Skeletal muscle satellite cell (primary cell): Measurements from ENCODE around the gene SEMA6D.

ENCODE experiments used
- H3K27me3 ChIP-seq: 2 replicates; pipeline ENCODE4 v1.7.0; 2013; ENCODE audit warnings: low read length; ENCODE audit not compliant: control insufficient read depth, insufficient read depth
- H3K36me3 ChIP-seq: 2 replicates; pipeline ENCODE4 v1.7.0; 2013; ENCODE audit warnings: mild to moderate bottlenecking, control low read depth, low read length; ENCODE audit not compliant: insufficient read depth
- H3K4me1 ChIP-seq: 2 replicates; pipeline ENCODE4 v1.7.0; 2013; ENCODE audit warnings: low read length; ENCODE audit not compliant: control insufficient read depth, insufficient read depth
- H3K4me2 ChIP-seq: 2 replicates; pipeline ENCODE4 v1.7.0; 2013; ENCODE audit warnings: mild to moderate bottlenecking, low read length
- H3K4me3 ChIP-seq: 2 replicates; pipeline ENCODE4 v1.7.0; 2013; ENCODE audit warnings: low read length
- H3K9ac ChIP-seq: 2 replicates; pipeline ENCODE4 v1.7.0; 2013; ENCODE audit warnings: mild to moderate bottlenecking, low read depth, low read length, moderate library complexity
- H3K9me3 ChIP-seq: replicated peaks from 2 replicates; pipeline ENCODE4 v1.7.0; 2013; ENCODE audit warnings: mild to moderate bottlenecking, control low read depth, low read length

Gene SEMA6D

GRCh38 chr15:47719730-47720129 is 2.4 kb downstream of the SEMA6D start:
- Histone ChIP-seq H3K27me3 (peaks cover 26% of the 10 kb centered on the region), H3K36me3 (no peaks in the 10 kb centered on the region), H3K4me3 (no peak overlapping the region), H3K4me1 (peaks cover 14% of the 10 kb centered on the region), H3K4me2 (no peak overlapping the region), H3K9me3 (no peaks in the 10 kb centered on the region), H3K9ac (no peak overlapping the region)

GRCh38 chr15:47720555-47720954 is 3.2 kb downstream of the SEMA6D start:
- Histone ChIP-seq H3K4me1 (peaks cover 14% of the 10 kb centered on the region), H3K9me3 (no peaks in the 10 kb centered on the region), H3K27me3 (peaks cover 17% of the 10 kb centered on the region), H3K9ac (no peak overlapping the region), H3K36me3 (no peaks in the 10 kb centered on the region), H3K4me3 (no peak overlapping the region), H3K4me2 (no peak overlapping the region)

- no peak overlapping the region for H3K9ac ChIP-seq
- H3K36me3 ChIP-seq = no peaks in the 10 kb centered on the region
- H3K27me3 ChIP-seq = peaks cover 7% of the 10 kb centered on the region
- no peak overlapping the region for H3K4me2 ChIP-seq
- no peak overlapping the region for H3K4me3 ChIP-seq
- peaks cover 3% of the 10 kb centered on the region for H3K4me1 ChIP-seq
- H3K9me3 ChIP-seq = no peaks in the 10 kb centered on the region
Observed at GRCh38 chr15:47721676-47722075, 4.4 kb downstream of the SEMA6D start.

- Histone ChIP-seq H3K9me3 (no peaks in the 10 kb centered on the region), H3K36me3 (no peaks in the 10 kb centered on the region), H3K4me1 (no peaks in the 10 kb centered on the region), H3K4me2 (no peak overlapping the region), H3K9ac (no peak overlapping the region), H3K4me3 (no peak overlapping the region), H3K27me3 (peaks cover 4% of the 10 kb centered on the region)
Observed at GRCh38 chr15:47724346-47724745, 7.0 kb downstream of the SEMA6D start.

- no peaks in the 10 kb centered on the region for H3K9me3 ChIP-seq
- no peak overlapping the region for H3K9ac ChIP-seq
- no peak overlapping the region for H3K4me2 ChIP-seq
- H3K4me1 ChIP-seq = no peaks in the 10 kb centered on the region
- peaks cover 3% of the 10 kb centered on the region for H3K27me3 ChIP-seq
- H3K4me3 ChIP-seq = no peak overlapping the region
- no peaks in the 10 kb centered on the region for H3K36me3 ChIP-seq
Observed at GRCh38 chr15:47725051-47725450, 7.7 kb downstream of the SEMA6D start.

GRCh38 chr15:47725906-47726305 is 8.6 kb downstream of the SEMA6D start:
- Histone ChIP-seq H3K36me3 (no peaks in the 10 kb centered on the region), H3K9me3 (no peaks in the 10 kb centered on the region), H3K4me3 (no peak overlapping the region), H3K4me2 (no peak overlapping the region), H3K9ac (no peak overlapping the region), H3K27me3 (peaks cover 3% of the 10 kb centered on the region), H3K4me1 (no peaks in the 10 kb centered on the region)

- H3K36me3 ChIP-seq = no peaks in the 10 kb centered on the region
- no peak overlapping the region for H3K4me3 ChIP-seq
- no peaks in the 10 kb centered on the region for H3K4me1 ChIP-seq
- H3K27me3 ChIP-seq = peaks cover 3% of the 10 kb centered on the region
- H3K9ac ChIP-seq = no peak overlapping the region
- H3K9me3 ChIP-seq = no peaks in the 10 kb centered on the region
- no peak overlapping the region for H3K4me2 ChIP-seq
Observed at GRCh38 chr15:47726399-47726823, 9.1 kb downstream of the SEMA6D start.

GRCh38 chr15:47727137-47727536 is 9.8 kb downstream of the SEMA6D start:
- H3K27me3 ChIP-seq = peaks cover 3% of the 10 kb centered on the region
- no peak overlapping the region for H3K4me3 ChIP-seq
- H3K9ac ChIP-seq = no peak overlapping the region
- H3K4me1 ChIP-seq = no peaks in the 10 kb centered on the region
- H3K9me3 ChIP-seq = no peaks in the 10 kb centered on the region
- no peak overlapping the region for H3K4me2 ChIP-seq
- H3K36me3 ChIP-seq = no peaks in the 10 kb centered on the region

- no peaks in the 10 kb centered on the region for H3K9me3 ChIP-seq
- H3K36me3 ChIP-seq = no peaks in the 10 kb centered on the region
- H3K4me1 ChIP-seq = no peaks in the 10 kb centered on the region
- no peak overlapping the region for H3K9ac ChIP-seq
- H3K4me3 ChIP-seq = no peak overlapping the region
- H3K27me3 ChIP-seq = peaks cover 3% of the 10 kb centered on the region
- no peak overlapping the region for H3K4me2 ChIP-seq
Observed at GRCh38 chr15:47727676-47728075, 10.4 kb downstream of the SEMA6D start.

GRCh38 chr15:47728426-47728825 is 11.1 kb downstream of the SEMA6D start:
- Histone ChIP-seq H3K36me3 (no peaks in the 10 kb centered on the region), H3K9me3 (no peaks in the 10 kb centered on the region), H3K9ac (no peak overlapping the region), H3K27me3 (peaks cover 3% of the 10 kb centered on the region), H3K4me2 (no peak overlapping the region), H3K4me1 (no peaks in the 10 kb centered on the region), H3K4me3 (no peak overlapping the region)

GRCh38 chr15:47728886-47729285 is 11.6 kb downstream of the SEMA6D start:
- Histone ChIP-seq H3K27me3 (peaks cover 3% of the 10 kb centered on the region), H3K4me1 (no peaks in the 10 kb centered on the region), H3K4me2 (no peak overlapping the region), H3K9ac (no peak overlapping the region), H3K9me3 (no peaks in the 10 kb centered on the region), H3K4me3 (no peak overlapping the region), H3K36me3 (no peaks in the 10 kb centered on the region)

GRCh38 chr15:47731230-47731629 is 13.9 kb downstream of the SEMA6D start:
- H3K36me3 ChIP-seq = no peaks in the 10 kb centered on the region
- H3K9ac ChIP-seq = no peak overlapping the region
- H3K27me3 ChIP-seq = peaks cover 3% of the 10 kb centered on the region
- no peak overlapping the region for H3K4me3 ChIP-seq
- no peak overlapping the region for H3K4me2 ChIP-seq
- H3K4me1 ChIP-seq = no peaks in the 10 kb centered on the region
- H3K9me3 ChIP-seq = no peaks in the 10 kb centered on the region
